Esophagus squamous epithelium (tissue), 4 donors: ENCODE measurements around the gene FTL.

ENCODE experiments used
- POLR2A ChIP-seq, 4 donors: fragments of 450-650 bp; IDR thresholded peaks; one replicate each; pipeline ENCODE4 v1.6.1; 2017; ENCODE audit warnings: antibody characterized with exemption in 4 of 4, mild to moderate bottlenecking in 4 of 4, moderate library complexity in 3 of 4
- TF ChIP-seq, protein P1 (sequence below), 6 experiments: fragments of 450-650 bp in 4 of 6; fragments of 200-600 bp in 2 of 6; sonication (generic) in 2 of 6; IDR thresholded peaks; one replicate each; pipeline ENCODE4 v1.5.1; 2016 to 2019; ENCODE audit warnings: antibody characterized with exemption in 6 of 6, mild to moderate bottlenecking in 4 of 6, moderate library complexity in 4 of 6

DNA sequence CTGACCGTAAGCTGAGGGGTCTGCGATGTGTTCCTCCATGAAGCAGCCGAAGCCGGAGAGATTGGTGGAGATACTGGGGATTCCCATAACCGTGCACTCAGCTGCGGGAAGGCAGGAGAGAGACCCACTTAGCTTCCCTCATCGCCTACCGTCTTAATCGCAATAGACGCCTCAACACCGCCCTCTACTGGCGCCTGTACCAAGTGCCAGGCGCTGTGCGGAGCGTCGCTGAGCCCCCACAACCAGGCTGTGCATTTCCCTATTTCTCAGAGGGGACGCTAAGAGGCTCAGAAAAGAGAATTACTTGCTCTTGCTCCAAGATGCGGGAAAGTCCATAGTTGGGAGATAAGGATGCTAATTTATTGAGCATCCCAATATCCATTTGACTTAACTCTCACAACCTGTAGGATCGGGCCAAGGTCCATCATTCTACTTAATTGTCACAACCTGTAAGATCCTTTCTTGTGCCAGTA lies 5.8 kb downstream of the FTL start:
- TF ChIP-seq, protein P1, sequence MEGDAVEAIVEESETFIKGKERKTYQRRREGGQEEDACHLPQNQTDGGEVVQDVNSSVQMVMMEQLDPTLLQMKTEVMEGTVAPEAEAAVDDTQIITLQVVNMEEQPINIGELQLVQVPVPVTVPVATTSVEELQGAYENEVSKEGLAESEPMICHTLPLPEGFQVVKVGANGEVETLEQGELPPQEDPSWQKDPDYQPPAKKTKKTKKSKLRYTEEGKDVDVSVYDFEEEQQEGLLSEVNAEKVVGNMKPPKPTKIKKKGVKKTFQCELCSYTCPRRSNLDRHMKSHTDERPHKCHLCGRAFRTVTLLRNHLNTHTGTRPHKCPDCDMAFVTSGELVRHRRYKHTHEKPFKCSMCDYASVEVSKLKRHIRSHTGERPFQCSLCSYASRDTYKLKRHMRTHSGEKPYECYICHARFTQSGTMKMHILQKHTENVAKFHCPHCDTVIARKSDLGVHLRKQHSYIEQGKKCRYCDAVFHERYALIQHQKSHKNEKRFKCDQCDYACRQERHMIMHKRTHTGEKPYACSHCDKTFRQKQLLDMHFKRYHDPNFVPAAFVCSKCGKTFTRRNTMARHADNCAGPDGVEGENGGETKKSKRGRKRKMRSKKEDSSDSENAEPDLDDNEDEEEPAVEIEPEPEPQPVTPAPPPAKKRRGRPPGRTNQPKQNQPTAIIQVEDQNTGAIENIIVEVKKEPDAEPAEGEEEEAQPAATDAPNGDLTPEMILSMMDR (IDR thresholded peaks at IDR 0.05): peak; percentile 76 to 90 (median 87)
- no peak for TF ChIP-seq POLR2A (IDR thresholded peaks at IDR 0.05)
